GM23338 (cell line): ENCODE results near the gene LCE7A. TPM values are rescaled to one million over a fixed set of nuclear protein-coding genes. Genes with fewer than 3 reads are reported as not detected.

Experiments
- ATAC-seq: fragments of 200-7000 bp; cut with Tn5 transposase; 3 replicates; pipeline ENCODE4 v1.9.1; 2020
- DNase-seq: peaks from one replicate; pipeline ENCODE4 v3.0.0-alpha.2; 2015; ENCODE audit warnings: low spot score
- H2AFZ ChIP-seq: fragments of 200-600 bp; sonication (generic); 2 replicates; pipeline ENCODE4 v1.8.0; 2016; ENCODE audit warnings: antibody characterized with exemption, mild to moderate bottlenecking, moderate library complexity
- H3F3A ChIP-seq: fragments of 200-600 bp; sonication (generic); replicated peaks from 2 replicates; pipeline ENCODE4 v1.8.0; 2017; ENCODE audit warnings: antibody characterized with exemption, mixed run types, low read depth
- H3K27ac ChIP-seq: fragments of 200-600 bp; sonication (generic); 2 replicates; pipeline ENCODE4 v1.6.1; 2016; ENCODE audit warnings: low read depth
- H3K27me3 ChIP-seq: fragments of 200-600 bp; sonication (generic); 2 replicates; pipeline ENCODE4 v1.8.0; 2016; ENCODE audit warnings: mild to moderate bottlenecking, mixed run types, moderate library complexity; ENCODE audit not compliant: insufficient read depth
- H3K36me3 ChIP-seq: fragments of 200-600 bp; sonication (generic); 2 replicates; pipeline ENCODE4 v1.8.0; 2016; ENCODE audit warnings: mild to moderate bottlenecking; ENCODE audit not compliant: insufficient read depth
- H3K4me1 ChIP-seq: fragments of 200-600 bp; sonication (generic); 2 replicates; pipeline ENCODE4 v1.8.0; 2016; ENCODE audit warnings: mild to moderate bottlenecking, moderate library complexity; ENCODE audit not compliant: insufficient read depth
- H3K4me2 ChIP-seq: fragments of 200-600 bp; sonication (generic); 2 replicates; pipeline ENCODE4 v1.7.1; 2017; ENCODE audit warnings: mixed run types
- H3K4me3 ChIP-seq: fragments of 200-600 bp; sonication (generic); 2 replicates; pipeline ENCODE4 v1.6.1; 2016; ENCODE audit warnings: mixed run types
- H3K79me2 ChIP-seq: fragments of 200-600 bp; sonication (generic); replicated peaks from 2 replicates; pipeline ENCODE4 v1.8.0; 2017; ENCODE audit warnings: mild to moderate bottlenecking; ENCODE audit not compliant: insufficient read depth
- H3K9me2 ChIP-seq: fragments of 200-600 bp; sonication (generic); 2 replicates; pipeline ENCODE4 v1.8.0; 2017; ENCODE audit not compliant: insufficient read depth
- H4K20me1 ChIP-seq: fragments of 200-600 bp; sonication (generic); replicated peaks from 2 replicates; pipeline ENCODE4 v1.8.0; 2017; ENCODE audit warnings: mild to moderate bottlenecking; ENCODE audit not compliant: insufficient read depth
- H3K27ac Mint-ChIP-seq: 2 replicates; pipeline ENCODE4 v1.8.0; 2020; ENCODE audit warnings: inconsistent platforms, mild to moderate bottlenecking, moderate library complexity, mixed read lengths
- H3K27me3 Mint-ChIP-seq: 3 replicates; pipeline ENCODE4 v1.8.0; 2022; ENCODE audit warnings: low read depth, mild to moderate bottlenecking, moderate library complexity, mixed read lengths, inconsistent platforms; ENCODE audit not compliant: insufficient read depth, poor library complexity
- H3K36me3 Mint-ChIP-seq: 3 replicates; pipeline ENCODE4 v1.8.0; 2021; ENCODE audit warnings: low read depth, mild to moderate bottlenecking, inconsistent platforms, moderate library complexity, mixed read lengths
- H3K4me1 Mint-ChIP-seq: 3 replicates; pipeline ENCODE4 v1.8.0; 2020; ENCODE audit warnings: mild to moderate bottlenecking, inconsistent platforms, mixed read lengths
- H3K4me3 Mint-ChIP-seq: 3 replicates; pipeline ENCODE4 v1.8.0; 2021; ENCODE audit warnings: moderate library complexity, mild to moderate bottlenecking, inconsistent platforms, mixed read lengths
- H3K9me3 Mint-ChIP-seq: 3 replicates; pipeline ENCODE4 v1.8.0; 2020; ENCODE audit warnings: moderate library complexity, mild to moderate bottlenecking, inconsistent platforms, mixed read lengths
- CREB1 ChIP-seq: fragments of 250-450 bp; sonication (Bioruptor Pico); IDR thresholded peaks from 2 replicates; pipeline ENCODE4 v1.5.0; 2020; ENCODE audit warnings: low read depth, mild to moderate bottlenecking, moderate library complexity
- CTCF ChIP-seq, 2 experiments: fragments of 200-600 bp in 1 of 2; sonication (generic) in 1 of 2; conservative IDR thresholded peaks; 2 replicates each; pipeline versions ENCODE4 v1.5.1 to v1.6.1; 2016 to 2017; ENCODE audit warnings: antibody characterized with exemption in 2 of 2, low read depth in 2 of 2, mild to moderate bottlenecking in 2 of 2, moderate library complexity in 1 of 2
- ETS1 ChIP-seq: IDR thresholded peaks from 2 replicates; pipeline ENCODE4 v1.6.1; 2016; ENCODE audit warnings: antibody characterized with exemption
- EZH2 ChIP-seq: fragments of 200-600 bp; sonication (generic); IDR thresholded peaks from one replicate; pipeline ENCODE4 v1.8.0; 2017; ENCODE audit warnings: antibody characterized with exemption, mild to moderate bottlenecking, low read depth; ENCODE audit not compliant: unreplicated experiment
- EZH2phosphoT487 ChIP-seq: fragments of 200-600 bp; sonication (generic); IDR thresholded peaks from one replicate; pipeline ENCODE4 v1.8.1; 2018; ENCODE audit warnings: antibody characterized with exemption; ENCODE audit not compliant: unreplicated experiment
- JUNB ChIP-seq: IDR thresholded peaks from one replicate; pipeline ENCODE4 v1.6.1; 2016; ENCODE audit warnings: antibody characterized with exemption; ENCODE audit not compliant: unreplicated experiment
- NANOG ChIP-seq: IDR thresholded peaks from 2 replicates; pipeline ENCODE4 v1.6.1; 2016; ENCODE audit warnings: antibody characterized with exemption, borderline replicate concordance
- POLR2AphosphoS5 ChIP-seq: IDR thresholded peaks from 2 replicates; pipeline ENCODE4 v1.6.1; 2016; ENCODE audit warnings: antibody characterized with exemption, low read depth
- REST ChIP-seq: IDR thresholded peaks from one replicate; pipeline ENCODE4 v1.6.1; 2018; ENCODE audit warnings: antibody characterized with exemption; ENCODE audit not compliant: unreplicated experiment
- STAT1 ChIP-seq: IDR thresholded peaks from one replicate; pipeline ENCODE4 v1.6.1; 2016; ENCODE audit warnings: antibody characterized with exemption; ENCODE audit not compliant: unreplicated experiment
- ZNF114 ChIP-seq: fragments of 250-450 bp; sonication (Bioruptor Pico); IDR thresholded peaks from 2 replicates; pipeline ENCODE4 v1.5.0; 2020; ENCODE audit warnings: mild to moderate bottlenecking, moderate library complexity
- ZNF331 ChIP-seq: fragments of 250-450 bp; sonication (Bioruptor Pico); IDR thresholded peaks from 2 replicates; pipeline ENCODE4 v1.5.0; 2020; ENCODE audit warnings: low read depth, mild to moderate bottlenecking, moderate library complexity
- ZNF462 ChIP-seq: fragments of 250-450 bp; sonication (Bioruptor Pico); IDR thresholded peaks from 2 replicates; pipeline ENCODE4 v1.5.0; 2020; ENCODE audit warnings: mild to moderate bottlenecking, moderate library complexity
- polyA plus RNA-seq: library from polyadenylated mRNA; unstranded; fragments of >200 nt; fragmentation: Nextera tagmentation; extraction: Ambion mirVana; gene quantifications from 2 replicates; pipeline ENCODE4 v1.2.1, GENCODE V29; 2016
- total RNA-seq: library from RNA; depleted of rRNA; stranded (reverse); fragments of >200 nt; shearing (Covaris generic); gene quantifications from 2 replicates; pipeline ENCODE4 v1.2.3, GENCODE V29; 2014

The LCE7A gene
- total and polyA plus RNA-seq, 2 experiments from 2014 or later, result not detected

GRCh38 chr1:152861374-152861773 is 1.6 kb downstream of the LCE7A start:
- no peaks in the 10 kb centered on the region for H3K36me3 ChIP-seq
- H3F3A ChIP-seq, result no peaks in the 10 kb centered on the region
- Mint-ChIP-seq H3K36me3 (no peaks in the 10 kb centered on the region), H3K27ac (no peak overlapping the region), H3K4me3 (no peak overlapping the region), H3K9me3 (no peaks in the 10 kb centered on the region), H3K27me3 (no peaks in the 10 kb centered on the region), H3K4me1 (peaks cover 3% of the 10 kb centered on the region; the same call in 1 of the 3 replicates)
- no peak overlapping the region for H3K4me3 ChIP-seq
- no peaks in the 10 kb centered on the region for H4K20me1 ChIP-seq
- peaks cover 16% of the 10 kb centered on the region for H3K9me2 ChIP-seq
- no peaks in the 10 kb centered on the region for H3K27me3 ChIP-seq
- ATAC-seq, result no peak
- H3K4me2 ChIP-seq, result no peak overlapping the region
- no peak for DNase-seq
- no peaks in the 10 kb centered on the region for H3K4me1 ChIP-seq
- H3K27ac ChIP-seq, result no peak overlapping the region
- no peak overlapping the region for H2AFZ ChIP-seq
- TF ChIP-seq POLR2AphosphoS5 (no peak), CREB1 (no peak), EZH2 (no peak), ZNF462 (CRISPR knock-in tag) (no peak), REST (no peak), STAT1 (no peak), ETS1 (no peak), EZH2phosphoT487 (no peak), CTCF (conservative IDR thresholded peaks at IDR 0.05; ENCODE audit: low read depth in 2 of 2) (no peak), NANOG (no peak), ZNF331 (CRISPR knock-in tag) (no peak), JUNB (no peak), ZNF114 (CRISPR knock-in tag) (no peak)
- no peaks in the 10 kb centered on the region for H3K79me2 ChIP-seq
